Neural cell (in vitro differentiated cells): Measurements from ENCODE around the gene GRAMD1B. TPM values are rescaled to one million over a fixed set of nuclear protein-coding genes. Genes with fewer than 3 reads are reported as not detected.

Experiments
- H2AFZ ChIP-seq: fragments of 200-600, 300-800 bp; sonication (generic), shearing (Covaris generic); 2 replicates; pipeline ENCODE4 v1.6.0; 2014; ENCODE audit warnings: low read depth, mild to moderate bottlenecking, antibody characterized with exemption, low read length, moderate library complexity
- H3F3A ChIP-seq: fragments of 200-600 bp; shearing (Covaris generic); 2 replicates; pipeline ENCODE4 v1.6.1; 2016; ENCODE audit warnings: mild to moderate bottlenecking, moderate library complexity, mixed read lengths, antibody characterized with exemption, low read length; ENCODE audit not compliant: insufficient read depth, poor library complexity, severe bottlenecking
- H3K27ac ChIP-seq: fragments of 200-600, 300-800 bp; sonication (generic), shearing (Covaris generic); 2 replicates; pipeline ENCODE4 v1.5.1; 2014; ENCODE audit warnings: mild to moderate bottlenecking, low read length, moderate library complexity
- H3K27me3 ChIP-seq: fragments of 300-800, 200-600 bp; sonication (generic), shearing (Covaris generic); 2 replicates; pipeline ENCODE4 v1.6.0; 2014; ENCODE audit warnings: mild to moderate bottlenecking, low read depth, low read length, moderate library complexity; ENCODE audit not compliant: insufficient read depth
- H3K36me3 ChIP-seq: fragments of 300-800, 200-600 bp; sonication (generic), shearing (Covaris generic); 2 replicates; pipeline ENCODE4 v1.5.1; 2014; ENCODE audit warnings: mild to moderate bottlenecking, antibody characterized with exemption, low read length, moderate library complexity; ENCODE audit not compliant: insufficient read depth
- H3K4me2 ChIP-seq: fragments of 300-800, 200-600 bp; sonication (generic), shearing (Covaris generic); 2 replicates; pipeline ENCODE4 v1.6.0; 2014; ENCODE audit warnings: mild to moderate bottlenecking, low read length
- H3K4me3 ChIP-seq: fragments of 300-800, 200-600 bp; sonication (generic), shearing (Covaris generic); 2 replicates; pipeline ENCODE4 v1.5.1; 2014; ENCODE audit warnings: mild to moderate bottlenecking, low read length, moderate library complexity
- H3K79me2 ChIP-seq: fragments of 200-600 bp; shearing (Covaris generic); replicated peaks from 2 replicates; pipeline ENCODE4 v1.6.0; 2014; ENCODE audit warnings: mild to moderate bottlenecking, low read length, moderate library complexity; ENCODE audit not compliant: insufficient read depth
- H3K9ac ChIP-seq: fragments of 300-800, 200-600 bp; sonication (generic), shearing (Covaris generic); 2 replicates; pipeline ENCODE4 v1.6.1; 2016; ENCODE audit warnings: mild to moderate bottlenecking, low read length, mixed read lengths
- H3K9me2 ChIP-seq: fragments of 200-600 bp; shearing (Covaris generic); 2 replicates; pipeline ENCODE4 v1.6.1; 2016; ENCODE audit warnings: mild to moderate bottlenecking, low read length, mixed read lengths; ENCODE audit not compliant: insufficient read depth
- H3K9me3 ChIP-seq: fragments of 200-600, 300-800 bp; sonication (generic), shearing (Covaris generic); 2 replicates; pipeline ENCODE4 v1.6.1; 2016; ENCODE audit warnings: mild to moderate bottlenecking, mixed run types, low read length, moderate library complexity, mixed read lengths
- H4K20me1 ChIP-seq: fragments of 200-600 bp; shearing (Covaris generic); 2 replicates; pipeline ENCODE4 v1.6.1; 2016; ENCODE audit warnings: mild to moderate bottlenecking, mixed run types; ENCODE audit not compliant: insufficient read depth
- EP300 ChIP-seq: fragments of 450-650 bp; conservative IDR thresholded peaks from 2 replicates; pipeline ENCODE4 v1.6.1; 2014; ENCODE audit warnings: antibody characterized with exemption, mild to moderate bottlenecking, moderate library complexity; ENCODE audit not compliant: poor library complexity, severe bottlenecking
- EZH2 ChIP-seq: fragments of 200-600, 300-800 bp; shearing (Covaris generic), sonication (generic); IDR thresholded peaks from 2 replicates; pipeline ENCODE4 v1.6.1; 2014; ENCODE audit warnings: antibody characterized with exemption, low read length, borderline replicate concordance, mild to moderate bottlenecking; ENCODE audit not compliant: insufficient read depth, poor library complexity, severe bottlenecking
- MXI1 ChIP-seq: fragments of 450-650 bp; conservative IDR thresholded peaks from 2 replicates; pipeline ENCODE4 v1.6.1; 2014; ENCODE audit warnings: antibody characterized with exemption, mild to moderate bottlenecking; ENCODE audit not compliant: poor library complexity, severe bottlenecking
- POLR2AphosphoS5 ChIP-seq: IDR thresholded peaks from 2 replicates; pipeline ENCODE4 v1.6.1; 2012
- RAD21 ChIP-seq: fragments of 450-650 bp; conservative IDR thresholded peaks from 2 replicates; pipeline ENCODE4 v1.6.1; 2014; ENCODE audit warnings: antibody characterized with exemption, mild to moderate bottlenecking, moderate library complexity
- SMC3 ChIP-seq: fragments of 450-650 bp; conservative IDR thresholded peaks from 2 replicates; pipeline ENCODE4 v1.6.1; 2014; ENCODE audit warnings: antibody characterized with exemption, mild to moderate bottlenecking, moderate library complexity; ENCODE audit not compliant: poor library complexity
- TAF1 ChIP-seq: IDR thresholded peaks from 2 replicates; pipeline ENCODE4 v1.6.1; 2012; ENCODE audit warnings: low read depth
- polyA plus RNA-seq: library from polyadenylated mRNA; depleted of rRNA; stranded (reverse); fragments of >200 nt; gene quantifications from 2 replicates; pipeline ENCODE4 v1.2.3, GENCODE V29; 2014
- TF ChIP-seq, protein P1 (sequence below): fragments of 450-650 bp; IDR thresholded peaks from 2 replicates; pipeline ENCODE4 v1.5.1; 2014; ENCODE audit warnings: antibody characterized with exemption, mild to moderate bottlenecking, moderate library complexity; ENCODE audit not compliant: poor library complexity, severe bottlenecking
- TF ChIP-seq, protein P2 (sequence below): IDR thresholded peaks from 2 replicates; pipeline ENCODE4 v1.6.1; 2012; ENCODE audit warnings: borderline replicate concordance

Gene GRAMD1B
- polyA plus RNA-seq, 1 donor from 2014 or later, result 1.5 TPM

DNA sequence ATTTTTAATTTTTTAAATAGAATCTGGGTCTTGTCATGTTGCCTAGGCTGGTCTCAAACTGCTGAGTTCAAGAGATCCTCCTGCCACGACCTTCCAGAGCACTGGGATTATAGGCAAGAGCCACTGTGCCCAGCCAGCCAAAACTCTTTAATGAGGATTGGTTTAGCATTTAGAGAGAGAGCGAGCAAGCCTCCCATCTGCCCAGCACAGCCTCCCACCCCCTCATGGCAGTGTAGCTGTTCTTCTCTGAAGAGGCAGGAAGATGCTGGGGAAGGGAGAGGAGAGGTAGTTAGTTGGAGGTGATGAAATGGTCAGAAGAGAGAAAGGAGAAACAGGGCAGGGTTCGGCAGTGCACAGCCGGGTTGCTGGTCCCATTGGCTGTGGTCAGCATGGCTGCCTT, 118.7 kb downstream of the GRAMD1B start:
- H3K9ac ChIP-seq, result no peak overlapping the region
- no peak overlapping the region for H3K4me3 ChIP-seq
- H3K27me3 ChIP-seq, result no peaks in the 10 kb centered on the region
- H3F3A ChIP-seq, result no peaks in the 10 kb centered on the region
- no peak overlapping the region for H3K27ac ChIP-seq
- H3K4me2 ChIP-seq, result no peak overlapping the region
- H3K36me3 ChIP-seq, result no peaks in the 10 kb centered on the region
- H4K20me1 ChIP-seq, result no peaks in the 10 kb centered on the region
- H2AFZ ChIP-seq, result no peak overlapping the region
- H3K79me2 ChIP-seq, result no peaks in the 10 kb centered on the region
- no peaks in the 10 kb centered on the region for H3K9me3 ChIP-seq
- no peaks in the 10 kb centered on the region for H3K9me2 ChIP-seq
- TF ChIP-seq EZH2 (no peak), MXI1 (no peak)

GRCh38 chr11:123549926-123550917, 120.2 kb downstream of the GRAMD1B start:
- H3K27me3 ChIP-seq, result no peaks in the 10 kb centered on the region
- H3F3A ChIP-seq, result no peaks in the 10 kb centered on the region
- H3K4me3 ChIP-seq, result no peak overlapping the region
- TF ChIP-seq POLR2AphosphoS5 (no peak), EZH2 (no peak), SMC3 (no peak), MXI1 (no peak), EP300 (no peak), RAD21 (no peak), TAF1 (no peak)
- TF ChIP-seq, protein P1, sequence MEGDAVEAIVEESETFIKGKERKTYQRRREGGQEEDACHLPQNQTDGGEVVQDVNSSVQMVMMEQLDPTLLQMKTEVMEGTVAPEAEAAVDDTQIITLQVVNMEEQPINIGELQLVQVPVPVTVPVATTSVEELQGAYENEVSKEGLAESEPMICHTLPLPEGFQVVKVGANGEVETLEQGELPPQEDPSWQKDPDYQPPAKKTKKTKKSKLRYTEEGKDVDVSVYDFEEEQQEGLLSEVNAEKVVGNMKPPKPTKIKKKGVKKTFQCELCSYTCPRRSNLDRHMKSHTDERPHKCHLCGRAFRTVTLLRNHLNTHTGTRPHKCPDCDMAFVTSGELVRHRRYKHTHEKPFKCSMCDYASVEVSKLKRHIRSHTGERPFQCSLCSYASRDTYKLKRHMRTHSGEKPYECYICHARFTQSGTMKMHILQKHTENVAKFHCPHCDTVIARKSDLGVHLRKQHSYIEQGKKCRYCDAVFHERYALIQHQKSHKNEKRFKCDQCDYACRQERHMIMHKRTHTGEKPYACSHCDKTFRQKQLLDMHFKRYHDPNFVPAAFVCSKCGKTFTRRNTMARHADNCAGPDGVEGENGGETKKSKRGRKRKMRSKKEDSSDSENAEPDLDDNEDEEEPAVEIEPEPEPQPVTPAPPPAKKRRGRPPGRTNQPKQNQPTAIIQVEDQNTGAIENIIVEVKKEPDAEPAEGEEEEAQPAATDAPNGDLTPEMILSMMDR, result no peak
- TF ChIP-seq, protein P2, sequence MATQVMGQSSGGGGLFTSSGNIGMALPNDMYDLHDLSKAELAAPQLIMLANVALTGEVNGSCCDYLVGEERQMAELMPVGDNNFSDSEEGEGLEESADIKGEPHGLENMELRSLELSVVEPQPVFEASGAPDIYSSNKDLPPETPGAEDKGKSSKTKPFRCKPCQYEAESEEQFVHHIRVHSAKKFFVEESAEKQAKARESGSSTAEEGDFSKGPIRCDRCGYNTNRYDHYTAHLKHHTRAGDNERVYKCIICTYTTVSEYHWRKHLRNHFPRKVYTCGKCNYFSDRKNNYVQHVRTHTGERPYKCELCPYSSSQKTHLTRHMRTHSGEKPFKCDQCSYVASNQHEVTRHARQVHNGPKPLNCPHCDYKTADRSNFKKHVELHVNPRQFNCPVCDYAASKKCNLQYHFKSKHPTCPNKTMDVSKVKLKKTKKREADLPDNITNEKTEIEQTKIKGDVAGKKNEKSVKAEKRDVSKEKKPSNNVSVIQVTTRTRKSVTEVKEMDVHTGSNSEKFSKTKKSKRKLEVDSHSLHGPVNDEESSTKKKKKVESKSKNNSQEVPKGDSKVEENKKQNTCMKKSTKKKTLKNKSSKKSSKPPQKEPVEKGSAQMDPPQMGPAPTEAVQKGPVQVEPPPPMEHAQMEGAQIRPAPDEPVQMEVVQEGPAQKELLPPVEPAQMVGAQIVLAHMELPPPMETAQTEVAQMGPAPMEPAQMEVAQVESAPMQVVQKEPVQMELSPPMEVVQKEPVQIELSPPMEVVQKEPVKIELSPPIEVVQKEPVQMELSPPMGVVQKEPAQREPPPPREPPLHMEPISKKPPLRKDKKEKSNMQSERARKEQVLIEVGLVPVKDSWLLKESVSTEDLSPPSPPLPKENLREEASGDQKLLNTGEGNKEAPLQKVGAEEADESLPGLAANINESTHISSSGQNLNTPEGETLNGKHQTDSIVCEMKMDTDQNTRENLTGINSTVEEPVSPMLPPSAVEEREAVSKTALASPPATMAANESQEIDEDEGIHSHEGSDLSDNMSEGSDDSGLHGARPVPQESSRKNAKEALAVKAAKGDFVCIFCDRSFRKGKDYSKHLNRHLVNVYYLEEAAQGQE, result no peak
- H3K4me2 ChIP-seq, result no peak overlapping the region
- H3K9me2 ChIP-seq, result no peaks in the 10 kb centered on the region
- H4K20me1 ChIP-seq, result no peaks in the 10 kb centered on the region
- no peaks in the 10 kb centered on the region for H3K79me2 ChIP-seq
- no peaks in the 10 kb centered on the region for H3K9me3 ChIP-seq
- no peak overlapping the region for H3K9ac ChIP-seq
- H3K27ac ChIP-seq, result no peak overlapping the region
- H2AFZ ChIP-seq, result no peak overlapping the region
- no peaks in the 10 kb centered on the region for H3K36me3 ChIP-seq
